GM12891 (cell line): Measurements from ENCODE around the gene NPIPA1. TPM values are rescaled to one million over a fixed set of nuclear protein-coding genes. Genes with fewer than 3 reads are reported as not detected.
"Not testable (repeated sequence)": the region's sequence is repeated elsewhere in the genome, so short reads cannot be mapped to it uniquely, and the experiment has no call there.

Experiments
- DNase-seq: peaks from one replicate; pipeline ENCODE4 v3.0.0; 2011; ENCODE audit warnings: low spot score; ENCODE audit not compliant: insufficient read length
- FAIRE-seq: peaks from 2 replicates; lab custom pipeline; 2011; peaks lifted over from hg19 to GRCh38; lab: Jason Lieb, UNC
- SPI1 ChIP-seq: IDR thresholded peaks from 2 replicates; pipeline ENCODE4 v1.6.1; 2011; ENCODE audit warnings: low read depth, low read length, control low read depth
- polyA plus RNA-seq: library from polyadenylated mRNA; unstranded; fragments of >200 nt; gene quantifications from one replicate; pipeline ENCODE4 v1.2.1, GENCODE V29; 2012; ENCODE audit warnings: low read depth, missing spikeins, inconsistent platforms; ENCODE audit not compliant: missing spikeins

Gene NPIPA1
- polyA plus RNA-seq, result 47.0 TPM

DNA sequence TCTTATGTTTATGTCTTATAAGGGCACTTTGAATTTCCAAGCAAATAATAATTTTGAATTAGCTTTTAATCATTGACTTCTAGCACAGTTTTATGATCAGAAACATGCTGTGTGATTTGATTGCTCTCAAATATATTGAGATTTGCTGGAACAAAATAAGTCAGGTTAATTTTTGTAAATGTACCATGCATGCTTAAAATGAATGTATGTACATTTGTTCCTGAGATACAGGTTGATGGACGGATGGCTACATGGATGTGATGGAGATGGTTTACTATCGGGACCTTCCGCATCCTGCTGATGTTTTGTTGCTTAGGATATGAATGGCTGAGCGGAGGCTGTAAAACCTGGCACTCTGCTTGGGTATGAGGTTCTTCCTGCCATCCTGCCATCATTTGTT lies at the start of gene NPIPA1:
TSS of gene NPIPA1 (plus strand) at position 301 of the 400 bp plus-strand sequence. CDS start at position 301, 0 bp downstream.
- not testable (repeated sequence) for DNase-seq

GRCh38 chr16:14892111-14892510 lies 45.1 kb upstream of the NPIPA1 start:
- DNase-seq, FAIRE-seq: not testable (repeated sequence)

More for the DNA sequence above, at the start of gene NPIPA1:
- not testable (repeated sequence) for FAIRE-seq

DNA sequence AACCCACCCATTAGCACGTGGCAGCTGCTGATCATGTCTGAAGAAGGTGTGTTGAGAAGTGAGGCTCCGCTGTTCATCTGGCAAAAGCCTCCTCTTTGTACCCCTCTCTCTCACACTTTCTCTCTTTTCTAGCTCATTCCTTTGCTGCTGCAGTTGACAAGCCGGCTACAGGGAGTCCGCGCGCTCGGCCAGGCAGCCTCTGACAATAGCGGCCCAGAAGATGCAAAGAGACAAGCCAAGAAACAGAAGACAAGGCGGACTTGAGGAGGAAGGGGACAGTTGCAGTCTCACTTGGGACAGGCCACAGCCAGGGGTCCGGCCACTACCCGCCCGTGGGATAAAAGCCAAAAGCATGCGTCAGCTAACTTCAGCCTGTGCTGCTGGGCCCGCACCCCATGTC lies 41.9 kb upstream of the NPIPA1 start:
- not testable (repeated sequence) for DNase-seq

DNA sequence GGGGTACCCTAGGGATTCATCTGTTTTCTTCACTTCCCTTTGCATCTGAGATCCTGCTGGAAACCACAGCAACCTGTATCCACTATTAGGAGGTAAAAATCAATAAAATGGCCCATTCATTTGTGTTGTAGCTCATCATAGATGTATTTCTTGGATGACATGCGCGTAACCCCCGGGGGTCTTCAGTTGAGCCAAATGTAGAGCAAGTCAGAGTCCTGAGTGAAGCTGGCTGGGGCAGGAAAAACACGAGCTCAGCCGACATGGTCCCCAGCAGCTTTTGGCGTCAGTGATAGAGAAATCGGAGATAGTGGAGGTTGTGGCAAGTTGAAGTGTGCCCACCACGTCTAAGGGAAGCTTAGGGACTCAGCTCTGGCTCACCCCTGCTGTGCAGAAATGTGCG lies 41.2 kb upstream of the NPIPA1 start:
- not testable (repeated sequence) for FAIRE-seq, DNase-seq

More for the DNA sequence above, 41.9 kb upstream of the NPIPA1 start:
- FAIRE-seq, result not testable (repeated sequence)

- DNase-seq, FAIRE-seq: not testable (repeated sequence)
These were observed 40.1 kb upstream of the NPIPA1 start for GRCh38 chr16:14897006-14897664.

DNA sequence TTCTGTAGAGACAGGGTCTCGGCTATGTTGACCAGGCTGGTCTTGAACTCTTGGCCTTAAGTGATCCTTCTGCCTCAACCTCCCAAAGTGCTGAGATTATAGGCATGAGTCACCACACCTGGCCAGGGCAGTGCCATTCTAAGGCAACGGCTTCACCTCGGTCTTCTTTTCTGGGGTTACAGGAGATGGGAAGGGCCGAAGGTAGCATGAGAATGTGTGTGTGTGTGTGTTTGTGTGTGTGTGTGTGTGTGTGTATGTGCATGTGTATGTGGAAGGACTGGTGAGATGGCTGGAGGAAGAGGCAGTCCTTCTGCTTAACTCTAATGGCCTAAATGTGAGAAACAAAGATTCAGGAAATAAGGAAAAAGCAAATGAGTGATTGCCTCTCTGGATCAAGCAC lies 39.1 kb upstream of the NPIPA1 start:
- not testable (repeated sequence) for FAIRE-seq, DNase-seq

DNA sequence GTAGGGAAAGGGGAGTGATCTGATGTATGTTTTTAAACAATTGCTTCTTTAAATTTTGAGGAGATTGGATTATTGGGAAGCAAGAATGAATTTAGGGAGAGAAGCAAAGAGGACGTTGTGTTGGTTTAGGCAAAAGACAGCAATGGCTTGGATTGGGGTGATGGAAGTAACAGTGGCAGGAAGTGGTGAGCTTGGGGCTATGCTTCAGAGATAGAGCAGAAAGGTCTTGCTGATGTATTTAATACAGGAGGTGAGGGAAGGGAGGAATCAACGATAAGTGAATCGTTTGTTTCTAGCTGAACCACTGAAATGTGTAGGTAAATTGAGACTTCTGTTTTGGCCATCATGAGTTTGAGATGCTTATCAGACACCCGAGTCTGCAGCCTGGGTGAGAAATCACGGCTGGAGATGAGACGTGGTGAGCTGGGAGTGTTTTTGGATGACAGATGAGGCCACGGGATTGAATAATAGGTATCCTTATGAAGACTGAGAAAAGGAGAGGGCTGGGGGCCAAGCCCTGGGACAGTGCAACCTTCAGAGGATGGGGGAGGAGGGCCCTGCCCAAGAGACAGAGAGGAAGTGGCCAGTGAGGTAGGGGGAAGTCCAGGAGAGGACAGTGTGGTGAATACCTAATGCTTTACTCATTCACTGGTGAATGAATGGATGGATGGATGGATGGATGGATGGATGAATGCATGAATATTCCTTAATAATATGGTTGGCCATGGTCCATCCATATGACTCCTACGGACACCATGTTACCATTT lies 33.9 kb upstream of the NPIPA1 start:
- not testable (repeated sequence) for DNase-seq, FAIRE-seq

GRCh38 chr16:14909744-14910143 lies 27.5 kb upstream of the NPIPA1 start:
- not testable (repeated sequence) for DNase-seq, FAIRE-seq

More for the DNA sequence above, 33.9 kb upstream of the NPIPA1 start:
- TF ChIP-seq SPI1, result peak; percentile 57

DNA sequence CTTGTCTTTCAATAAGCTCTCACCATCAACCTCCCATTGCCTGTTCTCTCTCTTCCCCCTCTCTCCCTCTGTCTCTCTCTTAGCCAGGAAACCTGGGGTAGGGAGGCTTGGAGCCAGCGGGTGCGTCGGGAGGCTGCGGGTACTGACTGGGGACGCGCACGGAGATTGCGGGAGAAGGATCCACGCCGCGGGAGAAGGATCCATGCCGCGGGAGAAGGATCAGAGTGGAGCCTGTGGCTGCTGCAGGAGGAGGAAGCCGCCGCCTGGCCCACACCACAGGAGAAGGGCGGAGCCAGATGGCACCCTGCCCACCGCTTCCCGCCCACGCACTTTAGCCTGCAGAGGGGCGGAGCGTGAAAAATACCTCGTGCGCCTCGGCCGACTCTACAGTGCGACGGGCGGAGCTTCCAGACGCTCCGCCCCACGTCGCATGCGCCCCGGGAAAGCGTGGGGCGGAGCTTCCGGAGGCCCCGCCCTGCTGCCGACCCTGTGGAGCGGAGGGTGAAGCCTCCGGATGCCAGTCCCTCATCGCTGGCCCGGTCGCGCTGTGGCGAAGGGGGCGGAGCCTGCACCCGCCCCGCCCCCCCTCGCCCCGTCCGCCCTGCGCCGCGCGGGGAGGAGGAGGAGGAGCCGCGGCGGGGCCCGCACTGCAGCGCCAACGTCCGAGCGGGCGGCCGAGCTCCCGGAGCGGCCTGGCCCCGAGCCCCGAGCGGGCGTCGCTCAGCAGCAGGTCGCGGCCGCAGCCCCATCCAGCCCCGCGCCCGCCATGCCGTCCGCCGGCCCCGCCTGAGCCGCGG lies 26.2 kb upstream of the NPIPA1 start:
- not testable (repeated sequence) for FAIRE-seq, DNase-seq

DNA sequence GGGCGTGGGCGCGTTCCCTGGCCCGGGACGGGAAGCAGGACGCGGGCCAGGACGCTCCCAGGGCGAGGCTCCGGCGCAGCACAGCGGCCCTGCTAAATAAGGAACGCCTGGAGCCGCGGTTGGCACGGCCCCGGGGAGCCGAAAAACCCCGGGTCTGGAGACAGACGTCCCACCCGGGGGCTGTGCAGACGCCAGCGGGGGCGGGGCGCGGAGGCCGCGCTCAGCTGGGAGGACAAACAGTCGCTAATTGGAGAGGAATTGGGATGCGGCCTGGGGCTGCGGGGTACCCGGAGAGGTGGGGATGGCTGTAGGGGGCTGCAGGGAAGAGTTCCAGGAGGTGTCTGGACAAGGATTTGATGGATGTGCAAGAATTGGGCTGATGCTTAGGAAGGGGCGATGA lies 25.3 kb upstream of the NPIPA1 start:
- not testable (repeated sequence) for DNase-seq, FAIRE-seq

DNA sequence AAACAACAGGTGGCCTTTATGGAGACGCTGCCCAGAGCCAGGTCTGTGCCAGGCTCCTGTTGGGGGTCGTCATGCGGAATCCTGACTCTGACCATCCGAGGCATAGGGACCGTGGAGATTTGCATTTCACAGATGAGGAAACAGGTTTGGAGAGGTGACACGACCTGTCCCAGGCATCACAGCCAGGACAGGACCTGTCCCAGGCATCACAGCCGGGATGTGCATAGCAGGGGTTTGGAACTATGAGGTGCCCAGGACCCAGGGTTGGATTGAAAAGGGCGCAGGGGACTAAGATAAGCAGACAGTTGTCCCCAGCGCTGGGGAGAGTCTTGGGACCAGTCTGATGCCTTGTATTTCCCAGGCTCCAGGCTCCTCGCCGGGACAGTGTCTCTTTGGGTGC lies 24.7 kb upstream of the NPIPA1 start:
- FAIRE-seq, DNase-seq: not testable (repeated sequence)

DNA sequence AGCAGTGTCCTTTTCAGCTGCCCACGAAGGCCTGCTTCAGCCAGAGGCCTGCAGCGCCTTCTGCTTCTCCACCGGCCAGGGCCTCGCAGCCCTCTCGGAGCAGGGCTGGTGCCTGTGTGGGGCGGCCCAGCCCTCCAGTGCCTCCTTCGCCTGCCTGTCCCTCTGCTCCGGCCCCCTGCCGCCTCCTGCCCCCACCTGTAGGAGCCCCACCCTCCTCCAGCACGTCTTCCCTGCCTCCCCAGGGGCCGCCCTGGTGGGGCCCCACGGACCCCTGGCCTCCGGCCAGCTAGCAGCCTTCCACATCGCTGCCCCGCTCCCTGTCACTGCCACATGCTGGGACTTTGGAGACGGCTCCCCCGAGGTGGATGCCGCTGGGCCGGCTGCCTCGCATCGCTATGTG lies 18.7 kb upstream of the NPIPA1 start:
- DNase-seq, FAIRE-seq: not testable (repeated sequence)

GRCh38 chr16:14919837-14920600 lies 17.2 kb upstream of the NPIPA1 start:
- not testable (repeated sequence) for FAIRE-seq, DNase-seq

DNA sequence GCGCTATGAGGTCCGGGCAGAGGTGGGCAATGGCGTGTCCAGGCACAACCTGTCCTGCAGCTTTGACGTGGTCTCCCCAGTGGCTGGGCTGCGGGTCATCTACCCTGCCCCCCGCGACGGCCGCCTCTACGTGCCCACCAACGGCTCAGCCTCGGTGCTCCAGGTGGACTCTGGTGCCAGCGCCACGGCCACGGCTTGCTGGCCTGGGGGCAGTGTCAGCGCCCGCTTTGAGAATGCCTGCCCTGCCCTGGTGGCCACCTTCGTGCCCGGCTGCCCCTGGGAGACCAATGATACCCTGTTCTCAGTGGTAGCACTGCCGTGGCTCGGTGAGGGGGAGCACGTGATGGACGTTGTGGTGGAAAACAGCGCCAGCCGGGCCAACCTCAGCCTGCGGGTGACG lies 15.0 kb upstream of the NPIPA1 start:
- FAIRE-seq, DNase-seq: not testable (repeated sequence)

- not testable (repeated sequence) for DNase-seq, FAIRE-seq
These were observed 14.3 kb upstream of the NPIPA1 start for GRCh38 chr16:14922968-14923367.

- DNase-seq, FAIRE-seq: not testable (repeated sequence)
These were observed 13.7 kb upstream of the NPIPA1 start for GRCh38 chr16:14923394-14924088.

DNA sequence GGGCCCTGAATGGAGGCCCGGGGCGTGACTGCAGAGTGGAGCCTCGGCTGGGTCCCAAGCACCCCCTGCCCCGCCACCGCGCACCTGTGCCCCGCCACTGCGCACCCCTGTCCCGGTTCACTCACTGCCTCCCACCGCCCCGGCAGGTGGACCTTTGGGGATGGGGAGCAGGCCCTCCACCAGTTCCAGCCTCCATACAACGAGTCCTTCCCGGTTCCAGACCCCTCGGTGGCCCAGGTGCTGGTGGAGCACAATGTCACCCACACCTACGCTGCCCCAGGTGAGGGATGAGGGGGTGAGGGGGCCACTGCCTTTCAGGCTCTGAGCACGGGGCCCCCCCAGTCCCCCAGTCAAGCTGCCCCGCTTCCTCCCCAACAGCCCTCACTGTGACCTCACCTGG lies 12.9 kb upstream of the NPIPA1 start:
- FAIRE-seq, result not testable (repeated sequence)

GRCh38 chr16:14924982-14925381 lies 12.3 kb upstream of the NPIPA1 start:
- not testable (repeated sequence) for DNase-seq, FAIRE-seq

More for the DNA sequence above, 12.9 kb upstream of the NPIPA1 start:
- DNase-seq, result not testable (repeated sequence)
